IPS-NIHi7 (cell line): ENCODE data around the gene RPN2.

Experiments
- DNase-seq: peaks from one replicate; pipeline ENCODE4 v3.0.0; 2012; ENCODE audit warnings: mixed read lengths; ENCODE audit errors: extremely low spot score

RPN2 gene

GRCh38 chr20:37243076-37243936 lies 64.2 kb downstream of the RPN2 start:
- DNase-seq = peak; percentile 73

- DNase-seq = no peak
These were observed 64.9 kb downstream of the RPN2 start for GRCh38 chr20:37243937-37244571.

- no peak for DNase-seq
These were observed 65.4 kb downstream of the RPN2 start for GRCh38 chr20:37244572-37244957.

GRCh38 chr20:37245216-37246150 lies 66.4 kb downstream of the RPN2 start:
- DNase-seq = peak; percentile 29

GRCh38 chr20:37246736-37247135 lies 67.6 kb downstream of the RPN2 start:
- DNase-seq = no peak

- DNase-seq = no peak
These were observed 68.4 kb downstream of the RPN2 start for GRCh38 chr20:37247547-37247946.

- no peak for DNase-seq
These were observed 70.2 kb downstream of the RPN2 start for GRCh38 chr20:37249304-37249703.

- peak; percentile 34 for DNase-seq
These were observed 72.8 kb downstream of the RPN2 start for GRCh38 chr20:37251825-37252477.

GRCh38 chr20:37253087-37253486 lies 74.0 kb downstream of the RPN2 start:
- DNase-seq = no peak

- no peak for DNase-seq
These were observed 75.2 kb downstream of the RPN2 start for GRCh38 chr20:37254114-37254878.

GRCh38 chr20:37256286-37256685 lies 77.2 kb downstream of the RPN2 start:
- no peak for DNase-seq

GRCh38 chr20:37257530-37257929 lies 78.4 kb downstream of the RPN2 start:
- no peak for DNase-seq

GRCh38 chr20:37257988-37258387 lies 78.9 kb downstream of the RPN2 start:
- DNase-seq = peak; percentile 49

- DNase-seq = no peak
These were observed 79.9 kb downstream of the RPN2 start for GRCh38 chr20:37259031-37259430.

GRCh38 chr20:37259865-37260264 lies 80.7 kb downstream of the RPN2 start:
- DNase-seq = no peak

GRCh38 chr20:37260923-37261322 lies 81.8 kb downstream of the RPN2 start:
- DNase-seq = no peak

- no peak for DNase-seq
These were observed 82.6 kb downstream of the RPN2 start, which contains the start of gene GHRH for GRCh38 chr20:37261714-37262113. Gene GHRH, minus strand, starts transcription at chr20:37261814. Its CDS starts 4,925 bp downstream, at chr20:37256889.

- DNase-seq = no peak
These were observed 83.4 kb downstream of the RPN2 start for GRCh38 chr20:37262505-37262904.

- no peak for DNase-seq
These were observed 84.6 kb downstream of the RPN2 start for GRCh38 chr20:37263686-37264085.

- no peak for DNase-seq
These were observed 86.0 kb downstream of the RPN2 start for GRCh38 chr20:37265152-37265551.
